Measurements from ENCODE around the gene ATXN10.

GRCh38 chr22:45642986-45643385 lies 28.6 kb upstream of the ATXN10 start:
- TF ChIP-seq BCL11A (IDR thresholded peaks at IDR 0.05; ENCODE audit: low read depth in 2 of 2, low read length in 2 of 2) (no peak), ZNF274 (IDR thresholded peaks at IDR 0.05; ENCODE audit: borderline replicate concordance, extremely low read depth, low read length) (no peak)

Data from H1 (cell line).